Effector CD8-positive, alpha-beta T cell (primary cell): Measurements from ENCODE around the gene CCDC112.

Source experiments
- DNase-seq: peaks from one replicate; lab custom pipeline; 2025; lab: John Stamatoyannopoulos, UW

Gene CCDC112

DNA sequence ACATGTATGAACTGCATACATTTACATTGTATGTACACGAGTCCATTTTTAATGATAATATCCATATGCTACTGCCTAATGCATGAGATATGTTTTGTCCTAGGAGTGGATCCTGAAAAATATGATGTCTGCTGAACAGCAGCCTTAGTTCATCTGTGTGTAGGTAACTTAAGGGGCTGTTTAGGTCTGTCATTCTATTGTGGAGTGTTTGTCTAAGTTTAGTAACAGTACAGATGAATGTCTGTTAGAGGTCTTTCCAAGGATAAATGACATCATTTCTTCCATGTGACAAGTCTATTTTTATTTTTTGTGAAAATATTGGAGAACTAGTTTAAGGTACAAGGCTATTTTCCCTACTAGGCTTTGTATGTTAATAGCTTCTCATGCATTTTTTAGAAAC, 22.6 kb upstream of the CCDC112 start:
- DNase-seq: no peak

DNA sequence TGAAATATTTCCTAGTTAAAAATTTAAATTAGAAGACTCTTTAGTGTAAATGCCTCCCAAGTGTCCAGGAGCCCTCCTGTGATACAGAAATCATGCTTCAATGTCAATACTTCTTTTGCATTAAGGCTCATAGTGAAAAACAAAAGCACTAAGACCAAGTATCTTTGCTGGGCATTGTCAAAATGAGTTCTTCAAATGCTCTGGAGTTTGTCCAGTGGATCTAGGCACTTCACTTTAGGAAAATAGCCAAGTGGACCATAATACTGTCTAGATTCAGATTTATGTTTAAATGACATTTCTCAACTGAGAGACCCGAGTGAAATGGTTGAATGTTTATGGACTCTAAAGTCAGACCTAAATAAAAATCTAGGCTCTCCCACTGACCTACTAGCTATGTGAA, 21.3 kb upstream of the CCDC112 start:
- no peak for DNase-seq

DNA sequence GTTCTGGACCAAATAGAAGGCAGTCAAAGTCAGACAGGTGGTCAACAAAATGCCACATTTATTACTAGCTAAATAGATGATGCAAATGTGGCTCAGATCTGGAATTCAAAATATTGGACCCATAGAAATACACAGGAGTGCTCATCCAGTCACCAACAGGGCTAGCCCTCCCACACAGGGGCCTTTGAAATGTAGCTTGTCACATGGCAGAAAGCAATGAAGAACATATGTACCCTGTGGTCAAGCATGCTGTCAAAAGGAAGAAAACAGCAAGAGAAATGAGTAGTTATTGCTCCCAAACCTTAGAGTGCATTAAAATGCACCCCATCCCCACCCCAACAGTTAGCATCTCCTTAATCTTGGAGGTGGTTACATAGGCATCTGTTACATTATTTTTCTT, 20.9 kb upstream of the CCDC112 start:
- no peak for DNase-seq

DNA sequence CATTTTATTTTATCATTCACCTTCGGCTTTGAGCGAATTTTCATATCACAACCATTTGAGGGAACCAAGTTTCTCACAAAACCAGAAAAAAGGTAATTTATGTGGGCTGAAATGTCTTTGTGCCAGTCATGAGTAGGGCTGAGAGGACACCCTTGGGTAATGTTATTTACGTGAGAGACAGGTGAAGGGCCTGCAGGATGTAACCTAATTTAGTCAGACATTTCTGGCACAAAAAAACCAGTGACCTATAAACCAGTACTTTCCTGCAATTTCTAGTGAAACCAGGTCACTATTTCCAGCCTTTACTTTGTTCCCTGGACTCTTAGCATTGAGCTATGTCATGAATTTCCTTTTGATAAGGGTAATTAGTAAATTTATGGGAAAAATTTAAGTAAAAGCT, 17.2 kb upstream of the CCDC112 start:
- DNase-seq: no peak

DNA sequence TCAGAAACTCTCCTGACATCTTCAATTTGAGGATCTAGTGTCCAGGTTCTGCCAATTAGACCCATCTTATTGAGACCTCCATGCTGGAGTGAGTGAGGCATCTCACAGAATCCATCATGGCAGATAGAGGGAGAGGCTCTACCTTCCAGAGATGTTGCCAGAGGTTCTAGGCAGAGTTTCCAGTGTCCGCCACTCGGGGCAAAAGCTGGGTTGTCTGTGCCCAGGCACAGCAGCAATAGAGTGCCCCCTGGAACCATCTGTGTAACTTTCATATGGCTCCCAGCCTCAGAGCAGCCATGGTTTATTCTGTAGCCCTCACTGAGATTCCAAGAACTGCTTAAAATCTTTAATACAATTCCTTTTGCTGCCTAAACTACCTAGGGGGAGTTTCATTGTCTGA, 16.6 kb upstream of the CCDC112 start:
- no peak for DNase-seq

DNA sequence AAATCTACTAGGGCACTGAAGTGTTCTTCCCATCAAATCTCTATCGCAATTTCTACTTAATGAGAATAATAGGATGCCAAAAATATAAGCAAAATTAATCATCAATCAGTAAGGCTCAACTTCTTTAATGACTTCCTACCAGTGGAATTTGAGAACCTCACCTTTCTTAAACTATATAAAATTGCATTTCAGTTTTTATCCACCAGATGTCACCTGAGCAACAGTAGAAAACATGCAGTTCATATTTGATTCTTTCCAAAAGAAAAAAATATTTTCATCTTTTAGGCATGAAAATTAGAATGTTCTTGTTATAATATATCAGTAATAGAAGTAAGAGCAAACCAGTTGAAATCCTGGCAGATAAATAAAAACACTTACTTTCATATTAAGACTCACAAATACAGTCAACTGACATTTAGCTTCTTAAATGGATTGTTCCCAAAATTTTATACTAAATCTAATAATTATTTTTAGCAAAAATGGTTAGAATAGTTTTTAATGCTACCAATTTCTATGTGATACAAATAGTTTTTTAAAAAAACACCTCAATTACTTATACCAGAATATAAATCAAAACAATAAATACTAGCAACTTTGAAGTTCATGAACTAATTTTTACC, 13.4 kb upstream of the CCDC112 start:
- DNase-seq: no peak

DNA sequence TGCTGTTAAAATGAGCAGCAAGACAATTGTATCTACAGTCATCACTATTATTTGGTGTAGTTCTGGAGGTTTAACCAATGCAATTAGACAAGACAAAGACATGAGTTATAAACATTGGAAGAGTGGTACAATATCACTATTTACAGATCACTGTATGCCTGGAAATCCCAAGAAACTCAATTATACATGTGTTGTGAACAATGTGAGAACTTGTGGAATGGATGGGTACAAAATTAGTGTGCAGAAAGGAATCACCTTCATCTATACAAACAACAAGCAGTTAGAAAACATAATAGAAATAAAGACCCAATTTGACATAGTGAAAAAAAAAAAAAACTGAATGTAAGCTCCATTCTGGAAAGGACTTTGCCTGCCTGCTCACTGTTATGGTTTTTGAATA, 12.4 kb upstream of the CCDC112 start:
- no peak for DNase-seq

DNA sequence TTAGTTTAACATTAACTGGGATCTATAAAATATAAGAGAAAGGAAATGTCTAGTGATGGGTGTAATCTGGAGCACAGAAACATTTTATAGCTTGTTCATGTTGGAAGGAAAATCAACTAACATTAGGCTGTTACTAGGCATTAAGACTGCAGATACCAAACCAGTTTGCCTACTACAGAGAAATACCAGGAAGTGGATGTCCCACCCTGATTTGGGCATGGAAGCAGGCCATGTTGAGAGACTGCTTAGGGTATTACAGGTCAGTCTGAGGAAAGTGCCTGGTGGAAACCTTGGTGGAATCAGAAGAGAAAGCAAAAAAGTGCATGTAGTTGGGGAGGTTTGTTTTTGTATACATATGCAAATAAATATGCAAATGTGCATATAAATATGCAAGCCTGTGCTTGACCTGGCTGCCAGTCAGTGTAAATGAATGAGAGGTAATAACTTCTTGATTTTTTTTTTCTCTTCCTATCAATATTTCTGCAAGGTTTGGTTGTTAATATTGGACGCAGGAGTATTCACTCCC, 9.6 kb upstream of the CCDC112 start:
- DNase-seq: no peak

DNA sequence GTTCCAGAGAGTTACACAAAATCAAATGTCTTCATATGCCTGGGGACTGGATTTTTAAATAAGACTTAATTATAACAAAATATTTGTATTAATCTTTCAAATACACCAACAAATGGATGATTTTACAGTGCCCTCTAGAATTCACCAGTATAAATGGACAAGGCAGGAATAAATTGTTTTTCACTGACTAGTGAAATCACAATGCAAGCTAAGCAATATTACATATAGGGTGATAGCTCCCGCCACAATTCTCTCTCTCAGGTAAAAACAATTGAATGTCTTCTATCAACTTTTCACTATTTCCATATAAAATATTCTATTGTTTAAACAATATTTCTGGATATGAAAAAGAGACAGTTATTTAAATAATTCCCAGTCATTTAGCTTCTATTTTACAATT, 8.0 kb upstream of the CCDC112 start:
- DNase-seq: no peak

DNA sequence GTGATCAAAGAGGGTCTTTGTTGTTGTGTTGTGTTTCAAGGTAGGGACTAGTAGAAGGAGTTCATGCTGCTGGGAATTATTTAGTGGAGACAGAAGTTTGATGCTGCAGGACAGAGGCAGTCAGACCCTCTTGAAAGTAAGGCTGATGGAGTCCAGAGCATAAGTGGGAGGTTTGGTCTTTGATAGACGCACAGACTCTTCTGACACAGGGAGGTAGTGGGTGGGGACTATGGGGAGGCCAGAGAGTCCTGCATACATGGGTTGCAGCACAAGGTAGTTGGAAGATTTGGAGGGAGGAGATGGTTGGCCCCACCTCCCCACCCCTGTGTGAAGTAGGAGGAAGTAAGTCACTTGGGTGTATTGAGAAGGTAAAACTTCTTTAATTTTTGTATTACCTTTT, 2.4 kb upstream of the CCDC112 start:
- DNase-seq: no peak

DNA sequence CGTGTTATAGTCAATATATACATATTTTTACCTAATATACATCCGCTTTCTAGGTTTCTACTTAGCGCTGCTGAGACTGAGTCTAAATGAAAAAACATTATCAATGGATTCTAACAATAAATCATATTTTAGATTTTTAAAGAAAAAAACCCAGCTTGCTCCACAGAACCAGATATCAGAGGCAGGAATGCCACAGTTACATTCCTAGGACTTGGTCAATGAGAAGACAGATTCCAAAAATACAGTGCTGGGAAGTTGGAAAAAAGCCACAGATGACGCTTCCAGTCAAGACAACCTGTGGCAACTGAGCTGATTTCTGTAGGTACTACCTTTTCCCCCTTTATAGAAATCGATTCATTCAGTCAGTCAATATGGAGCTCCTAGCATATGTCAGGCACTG, 577 bp upstream of the CCDC112 start:
- DNase-seq: no peak

DNA sequence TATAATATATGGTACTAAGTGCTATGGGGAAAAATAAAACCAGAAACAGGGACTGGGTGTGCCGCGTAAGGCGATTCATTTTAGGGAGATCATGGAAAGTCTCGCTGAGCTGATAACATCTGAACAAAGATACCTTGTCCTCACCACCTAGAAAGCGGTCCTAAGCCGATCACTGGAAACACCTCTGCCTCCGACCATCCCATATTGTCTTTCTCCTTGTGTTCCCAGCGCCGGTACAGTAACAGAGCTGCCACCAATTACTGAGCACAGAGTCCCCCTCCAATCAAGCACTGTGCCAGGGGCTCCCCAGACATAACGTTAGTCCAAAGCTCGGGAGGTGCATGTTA, 704 bp downstream of the CCDC112 start:
- no peak for DNase-seq

DNA sequence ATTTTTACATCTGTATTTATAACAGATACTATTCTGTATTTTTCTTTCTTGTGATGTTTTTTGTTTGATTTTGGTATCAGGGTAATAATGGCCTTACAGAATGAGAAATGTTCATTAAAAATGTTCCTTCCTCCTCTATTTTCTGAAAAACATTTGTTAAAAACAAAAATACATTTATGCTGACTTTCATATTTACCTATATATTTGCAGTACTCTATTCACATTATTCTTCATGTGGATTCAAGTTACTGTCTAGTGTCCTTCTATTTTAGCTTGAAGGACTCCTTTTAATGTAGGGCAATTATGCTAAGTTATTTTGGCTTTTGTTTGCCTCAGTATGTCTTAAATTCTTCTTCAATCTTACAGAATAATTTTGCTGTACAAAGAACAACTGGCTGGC, 5.1 kb downstream of the CCDC112 start:
- no peak for DNase-seq

DNA sequence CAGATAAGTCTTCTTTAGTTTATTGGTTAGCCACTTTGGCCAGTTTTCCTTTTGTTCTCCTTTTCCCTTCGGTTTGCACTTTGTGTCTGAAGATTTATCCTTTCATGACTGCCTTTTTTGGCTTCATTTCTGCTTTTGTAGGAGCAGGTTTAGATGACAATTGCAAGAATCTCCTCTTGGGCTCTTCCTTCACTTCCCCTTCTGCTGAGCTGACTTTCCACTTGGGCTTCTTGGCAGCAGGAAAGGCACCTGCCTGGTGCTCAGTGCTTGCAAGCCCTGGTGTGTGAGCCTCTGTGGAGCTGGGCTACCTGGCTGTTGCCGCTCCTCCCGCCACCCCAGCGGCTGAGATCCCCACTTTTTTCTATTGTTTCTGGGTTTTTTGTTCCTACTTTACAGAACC, 7.3 kb downstream of the CCDC112 start:
- DNase-seq: no peak

DNA sequence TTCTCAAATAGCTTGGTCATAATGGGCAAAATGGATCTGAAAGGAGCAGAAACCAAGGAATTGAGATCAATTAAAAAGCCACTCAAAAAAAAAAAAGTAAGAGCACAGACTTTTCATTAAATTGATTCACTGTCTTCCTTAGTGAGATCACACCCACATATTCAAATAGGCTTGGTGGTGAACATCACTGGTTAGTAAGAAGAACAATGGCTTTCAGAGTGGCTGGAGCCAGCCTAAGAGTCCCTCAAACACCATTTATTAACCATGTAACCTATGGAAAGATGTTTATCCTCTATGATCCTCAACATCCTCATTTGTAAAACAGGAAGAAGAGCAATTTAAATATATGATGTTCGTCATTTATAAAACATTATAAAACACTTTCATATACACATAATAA, 12.4 kb downstream of the CCDC112 start:
- no peak for DNase-seq

DNA sequence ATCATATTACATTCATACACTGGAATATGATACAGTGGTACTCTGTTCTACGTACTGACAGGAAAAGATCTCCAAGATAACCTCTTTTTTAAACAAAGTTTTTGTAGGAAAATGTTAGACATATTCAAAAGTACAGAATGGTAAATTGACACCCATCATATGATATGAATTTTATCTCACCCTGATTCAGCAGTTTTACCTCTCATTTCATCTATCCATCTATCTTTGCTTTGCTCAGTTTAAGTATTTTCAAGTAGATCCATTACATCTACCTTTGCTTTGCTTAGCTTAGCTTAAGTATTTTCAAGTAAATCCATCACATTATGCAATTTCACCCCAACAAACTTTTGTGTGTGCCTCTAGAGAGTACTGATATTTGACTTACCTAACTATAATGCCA, 14.3 kb downstream of the CCDC112 start:
- DNase-seq: no peak

DNA sequence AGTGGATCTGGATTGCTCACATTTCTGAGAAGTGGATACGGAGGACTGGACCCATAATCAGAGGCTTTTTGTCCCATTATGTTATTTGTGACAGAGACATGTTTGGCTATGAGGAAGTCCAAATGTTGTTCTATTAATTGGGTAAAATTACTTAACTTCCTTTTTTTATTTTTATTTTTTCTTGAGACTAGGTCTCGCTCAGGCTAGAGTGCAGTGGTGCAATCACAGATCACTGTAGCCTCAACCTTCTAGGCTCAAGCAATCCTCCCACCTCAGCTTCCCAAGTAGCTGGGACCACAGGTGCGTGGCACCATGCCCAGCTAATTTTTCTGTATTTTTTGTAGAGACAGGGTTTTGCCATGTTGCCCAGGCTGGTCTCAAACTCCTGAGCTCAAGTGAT, 21.9 kb downstream of the CCDC112 start:
- DNase-seq: no peak

DNA sequence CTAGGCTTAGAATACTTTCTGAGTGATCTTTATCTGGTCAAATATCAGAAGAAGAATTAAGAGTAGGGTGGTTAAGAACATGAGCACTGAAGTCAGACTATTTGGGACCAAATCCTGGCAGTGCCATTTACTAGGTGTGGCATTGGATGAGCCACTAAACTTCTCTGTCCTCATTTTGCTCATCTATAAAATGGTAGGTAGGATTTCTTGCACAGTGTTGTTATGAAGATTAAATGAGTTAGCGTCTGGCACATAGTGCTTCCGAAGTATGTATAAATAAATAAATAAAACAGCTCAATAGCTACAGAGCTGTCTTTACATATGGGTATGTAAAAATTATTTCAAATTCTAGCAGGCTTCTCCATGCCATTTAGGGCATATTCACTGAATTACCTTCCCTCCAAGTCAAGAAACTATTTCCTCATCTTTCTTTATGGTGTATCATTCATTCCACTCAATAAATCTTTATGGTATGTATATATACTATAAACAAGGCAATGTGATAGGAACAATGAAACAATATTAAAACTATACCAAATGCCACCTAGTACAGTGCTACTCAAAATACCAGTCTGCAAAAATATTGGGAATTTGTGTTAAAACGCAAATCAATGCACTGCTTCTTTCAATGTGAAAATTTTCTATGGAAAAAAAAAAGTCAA, 24.0 kb downstream of the CCDC112 start:
- no peak for DNase-seq

DNA sequence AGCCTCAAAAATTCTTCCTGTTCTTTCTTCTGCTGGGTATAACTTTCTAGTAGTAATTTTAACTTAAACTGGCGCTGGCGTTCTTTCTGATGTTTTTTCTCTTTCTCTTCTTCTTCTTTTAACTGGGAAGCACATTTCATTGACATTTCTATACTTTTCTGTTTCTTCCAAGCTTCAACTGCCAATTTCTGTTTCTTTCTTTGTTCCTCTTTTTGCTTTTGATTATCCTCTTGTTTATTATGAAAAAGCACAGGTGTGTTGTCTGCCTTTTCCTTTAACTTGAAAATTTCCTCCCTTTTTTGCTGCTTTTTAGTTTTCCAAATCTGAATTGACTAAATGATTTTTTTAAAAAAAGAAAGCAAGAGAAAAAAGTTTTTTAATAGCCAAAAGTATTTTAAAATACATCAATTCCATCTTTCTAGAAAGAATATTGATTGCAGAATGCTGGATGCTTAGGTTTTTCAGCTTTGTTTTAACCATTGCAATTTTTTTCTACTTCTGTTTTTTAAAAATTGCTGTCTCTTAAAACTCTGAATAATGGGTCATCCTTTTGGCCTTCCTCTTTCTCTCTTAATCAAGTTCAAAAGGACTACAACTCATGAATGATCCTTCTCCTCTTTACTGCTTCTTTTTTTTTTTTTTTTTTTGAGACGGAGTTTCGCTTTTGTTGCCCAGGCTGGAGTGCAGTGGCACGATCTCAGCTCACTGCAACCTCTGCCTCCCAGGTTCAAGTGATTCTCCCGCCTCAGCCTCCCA, 25.0 kb downstream of the CCDC112 start:
- DNase-seq: no peak

DNA sequence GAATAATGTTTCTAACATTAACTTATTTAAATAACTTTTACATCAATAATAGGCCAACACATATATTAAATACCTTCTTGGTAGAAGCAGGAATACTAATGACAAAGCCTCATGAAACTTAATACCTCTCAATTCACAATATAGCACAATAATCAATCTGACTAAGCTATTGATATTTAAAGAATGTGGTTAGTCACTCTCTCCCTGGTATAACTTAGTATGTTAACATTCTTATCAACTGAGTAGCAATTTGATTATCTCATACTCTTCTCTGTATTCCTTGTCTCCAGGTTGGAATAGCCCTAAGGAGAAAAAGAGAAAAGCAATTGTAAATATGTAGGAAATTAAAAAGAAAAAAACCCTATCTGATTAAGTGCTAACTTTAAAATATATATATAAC, 28.8 kb downstream of the CCDC112 start:
- DNase-seq: no peak

DNA sequence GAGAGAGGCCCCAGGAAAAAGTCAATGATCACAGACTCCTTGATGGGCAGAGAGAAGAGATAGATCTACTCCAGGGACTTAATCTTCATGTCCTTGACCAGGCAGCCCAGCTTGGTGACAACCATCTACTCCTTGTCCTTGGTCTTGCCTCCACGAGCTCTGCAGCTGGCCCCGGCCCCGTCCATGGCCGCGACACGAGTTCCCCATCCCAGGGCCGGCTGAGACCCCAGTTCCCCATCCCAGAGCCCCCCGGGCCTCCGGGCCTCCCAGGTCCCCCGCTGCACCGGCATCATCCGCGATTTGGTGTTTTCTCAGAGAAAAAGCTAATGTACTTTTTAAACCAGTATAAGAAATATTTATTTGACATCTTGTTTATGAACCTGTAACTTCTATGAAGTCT, 31.2 kb downstream of the CCDC112 start:
- DNase-seq: no peak

DNA sequence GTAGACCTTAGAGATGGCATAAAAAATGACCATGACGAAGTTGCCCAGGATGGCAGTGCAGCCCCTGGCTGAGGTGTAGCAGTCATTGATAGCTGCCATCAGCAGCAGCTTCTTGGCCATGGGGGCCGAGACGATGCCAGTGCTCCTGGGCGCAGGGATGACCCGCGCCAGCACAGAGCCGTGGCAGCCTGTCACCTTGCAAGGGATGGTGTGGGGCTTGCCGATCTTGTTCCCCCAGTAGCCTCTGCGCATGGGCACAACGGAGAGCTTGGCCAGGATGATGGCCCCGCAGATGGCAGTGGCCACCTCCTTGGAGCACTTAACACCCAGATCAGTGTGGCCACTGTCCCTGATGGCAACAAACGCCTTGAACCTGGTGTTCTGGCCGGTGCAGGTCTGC, 31.7 kb downstream of the CCDC112 start:
- no peak for DNase-seq

DNA sequence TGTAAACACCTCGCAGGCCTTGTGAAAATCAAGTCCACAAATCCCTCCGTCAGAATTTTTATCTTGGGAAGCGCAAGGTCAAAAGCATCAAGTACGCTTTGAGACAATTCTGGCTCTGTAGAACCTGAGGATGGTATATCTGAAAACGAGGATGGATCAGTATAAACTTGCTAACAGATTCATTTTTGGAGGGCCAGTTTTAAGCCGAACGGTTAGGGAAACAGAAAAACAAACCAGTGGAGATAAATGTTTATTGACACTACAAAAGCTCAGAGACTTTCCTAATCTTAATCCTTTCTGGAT, 33.4 kb downstream of the CCDC112 start:
- no peak for DNase-seq
